ENCODE data around the gene DDOST. TPM values are rescaled to one million over a fixed set of nuclear protein-coding genes. Genes with fewer than 3 reads are reported as not detected.
A peak's percentile ranks its signal among the peaks of the same experiment; 100 is the strongest.

DDOST gene
- total RNA-seq, 4 donors from 2014 or later, result 70.3 to 157 (median 105) TPM

DNA sequence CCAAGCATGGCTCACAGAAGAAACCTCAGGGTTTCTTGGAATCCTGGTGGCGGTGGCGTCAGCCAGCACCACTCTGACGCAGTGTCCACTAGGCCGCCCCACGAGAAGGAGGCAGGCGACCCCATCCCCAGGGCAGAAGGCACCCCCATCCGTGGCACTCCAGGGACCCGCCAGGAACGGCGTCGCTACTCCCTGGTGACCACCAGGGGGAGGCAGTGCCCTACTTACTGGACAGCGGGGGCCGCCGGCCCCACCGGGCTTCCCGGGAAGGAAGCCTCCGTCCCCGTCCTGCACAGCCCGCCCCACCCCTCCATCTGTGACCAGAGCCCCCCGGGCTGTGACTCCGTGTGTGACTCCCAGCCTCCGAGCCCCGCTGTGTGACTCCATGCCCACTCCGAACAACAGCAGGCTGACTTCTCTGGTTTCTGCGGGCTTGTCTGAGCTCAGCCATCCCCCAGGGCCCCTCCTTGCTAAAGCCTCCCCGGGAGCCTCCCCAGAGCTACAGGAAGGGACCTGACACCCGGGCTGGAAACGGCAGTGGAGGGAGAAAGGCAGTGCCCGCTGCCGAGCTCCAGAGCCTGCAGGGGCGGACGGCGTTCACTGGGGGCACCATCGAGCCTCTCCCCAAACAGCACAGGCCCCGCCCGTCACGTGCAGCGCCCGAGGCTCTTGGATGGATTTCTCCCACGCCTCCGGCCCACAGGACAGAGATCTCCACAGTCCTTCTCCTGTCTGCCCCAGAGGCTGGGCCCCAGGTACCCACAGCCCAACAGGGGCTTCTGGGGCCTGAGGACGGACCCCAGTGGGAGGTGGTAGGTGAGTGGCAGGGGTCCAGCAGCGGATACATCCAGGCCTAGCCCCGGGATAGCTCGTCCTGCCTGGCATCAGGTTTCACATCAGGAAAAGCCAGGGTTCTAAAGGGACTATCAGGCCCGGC lies 35.5 kb upstream of the DDOST start:
- in situ Hi-C loops (cut with MboI; ENCODE audit: low pct_ligation_motif_present in 1 of 4, low pct_unique_long_range_greater_than_20kb in 1 of 4, low sequenced_read_pairs in 3 of 4) (loop anchor here (10.0 to 25.0 kb wide), 3 partner anchors 491 to 516 kb away; partner anchors contain the start of gene EIF4G3 (in 1 of the 4)), intact Hi-C loops (cut with DNase I; ENCODE audit: low total_unique reads) (loop anchor here (5.0 kb wide), 1 partner anchor 501 kb away; no protein-coding TSS in a partner anchor)
- Histone ChIP-seq H3K27ac (peak overlapping the region; percentile 63 to 84 (median 82)), H3K9me3 (no peaks in the 10 kb centered on the region), H3K4me1 (peaks cover 0 to 12% (median 6%) of the 10 kb centered on the region in 4 donors), H3K4me3 (peak overlapping the region; percentile 46 to 65 (median 52)), H3K36me3 (no peaks in the 10 kb centered on the region), H3K27me3 (no peaks in the 10 kb centered on the region)
- DNase-seq, result peak; percentile 84
- 4% methylated on average over 31 of the region's 46 CpGs; no CpG with 5 or more reads in 1 of the 2 donors for WGBS, 2 donors (ENCODE audit: low coverage in 1 of 2)
- TF ChIP-seq, protein P1, sequence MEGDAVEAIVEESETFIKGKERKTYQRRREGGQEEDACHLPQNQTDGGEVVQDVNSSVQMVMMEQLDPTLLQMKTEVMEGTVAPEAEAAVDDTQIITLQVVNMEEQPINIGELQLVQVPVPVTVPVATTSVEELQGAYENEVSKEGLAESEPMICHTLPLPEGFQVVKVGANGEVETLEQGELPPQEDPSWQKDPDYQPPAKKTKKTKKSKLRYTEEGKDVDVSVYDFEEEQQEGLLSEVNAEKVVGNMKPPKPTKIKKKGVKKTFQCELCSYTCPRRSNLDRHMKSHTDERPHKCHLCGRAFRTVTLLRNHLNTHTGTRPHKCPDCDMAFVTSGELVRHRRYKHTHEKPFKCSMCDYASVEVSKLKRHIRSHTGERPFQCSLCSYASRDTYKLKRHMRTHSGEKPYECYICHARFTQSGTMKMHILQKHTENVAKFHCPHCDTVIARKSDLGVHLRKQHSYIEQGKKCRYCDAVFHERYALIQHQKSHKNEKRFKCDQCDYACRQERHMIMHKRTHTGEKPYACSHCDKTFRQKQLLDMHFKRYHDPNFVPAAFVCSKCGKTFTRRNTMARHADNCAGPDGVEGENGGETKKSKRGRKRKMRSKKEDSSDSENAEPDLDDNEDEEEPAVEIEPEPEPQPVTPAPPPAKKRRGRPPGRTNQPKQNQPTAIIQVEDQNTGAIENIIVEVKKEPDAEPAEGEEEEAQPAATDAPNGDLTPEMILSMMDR (IDR thresholded peaks at IDR 0.05), result peak; percentile 85 to 97 (median 91)
- peak in 1 of 3 donors; percentile 25 for TF ChIP-seq POLR2AphosphoS5 (IDR thresholded peaks at IDR 0.05)
- no peak for TF ChIP-seq EP300 (IDR thresholded peaks at IDR 0.05; ENCODE audit: low read depth)

DNA sequence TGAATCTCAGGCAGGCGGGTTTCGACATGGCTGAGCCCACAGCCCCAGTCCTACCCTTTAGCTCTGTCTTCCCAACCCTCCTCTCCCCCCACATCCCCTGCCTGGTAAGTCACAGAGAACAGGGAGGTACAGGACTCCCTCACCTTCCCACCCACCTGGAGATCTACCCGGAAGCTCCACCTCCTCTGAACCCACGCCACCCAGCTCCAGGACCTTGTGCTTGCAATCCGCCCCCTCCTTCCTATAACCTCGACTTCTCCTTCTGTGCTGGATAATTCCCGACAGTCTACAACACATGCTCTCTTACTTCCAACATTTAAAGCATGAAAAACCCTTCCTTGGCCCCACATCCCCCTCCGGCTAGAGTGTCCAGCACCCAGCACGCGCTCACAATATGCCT lies 34.3 kb upstream of the DDOST start:
- TF ChIP-seq EP300 (IDR thresholded peaks at IDR 0.05; ENCODE audit: low read depth), result no peak
- no peak for TF ChIP-seq POLR2AphosphoS5 (IDR thresholded peaks at IDR 0.05)
- TF ChIP-seq, protein P1 (IDR thresholded peaks at IDR 0.05), result no peak
- no peak for TF ChIP-seq POLR2A (IDR thresholded peaks at IDR 0.05)

DNA sequence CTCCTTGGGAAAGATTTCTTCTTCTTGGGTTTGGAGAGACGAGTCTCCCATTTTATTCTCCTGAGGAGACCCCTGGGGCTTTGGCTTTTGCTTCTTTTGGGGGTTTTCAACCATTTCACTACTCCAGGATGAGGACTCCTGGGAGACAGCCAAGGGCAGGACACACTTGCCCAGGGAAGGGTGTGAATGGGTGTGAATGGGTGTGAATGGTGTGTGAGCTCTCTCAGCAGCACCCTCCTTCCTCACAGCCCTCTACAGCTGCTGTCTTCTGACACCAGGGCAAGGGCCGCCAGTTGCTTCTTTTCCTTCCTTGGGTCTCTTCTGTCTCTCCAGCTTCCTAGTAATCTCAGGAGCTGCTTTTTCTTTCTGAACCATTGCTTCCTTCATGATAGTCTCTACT lies 32.5 kb upstream of the DDOST start:
- no peaks in the 10 kb centered on the region for H3K36me3 ChIP-seq
- H3K27ac ChIP-seq, result no peak overlapping the region
- H3K9me3 ChIP-seq, result no peaks in the 10 kb centered on the region
- peaks cover 0 to 12% (median 6%) of the 10 kb centered on the region in 4 donors for H3K4me1 ChIP-seq
- no peak overlapping the region for H3K4me3 ChIP-seq
- 79% methylated on average over 2 of the region's 2 CpGs; no CpG with 5 or more reads in 1 of the 2 donors for WGBS, 2 donors (ENCODE audit: low coverage in 1 of 2)
- intact Hi-C loops (cut with DNase I; ENCODE audit: low total_unique reads), result no loop called here
- in situ Hi-C loops (cut with MboI; ENCODE audit: low pct_ligation_motif_present in 1 of 4, low pct_unique_long_range_greater_than_20kb in 1 of 4, low sequenced_read_pairs in 3 of 4), result loop anchor here (10.0 to 25.0 kb wide), 3 partner anchors 494 to 519 kb away; partner anchors contain the start of gene EIF4G3 (in 1 of the 4)
- H3K27me3 ChIP-seq, result no peaks in the 10 kb centered on the region
- no peak for DNase-seq
- TF ChIP-seq POLR2A (IDR thresholded peaks at IDR 0.05) (no peak), EP300 (IDR thresholded peaks at IDR 0.05; ENCODE audit: low read depth) (no peak), POLR2AphosphoS5 (IDR thresholded peaks at IDR 0.05) (no peak)
- TF ChIP-seq, protein P1 (IDR thresholded peaks at IDR 0.05), result no peak

More for the DNA sequence above, 34.3 kb upstream of the DDOST start:
- Histone ChIP-seq H3K4me3 (no peak overlapping the region), H3K27ac (no peak overlapping the region), H3K9me3 (no peaks in the 10 kb centered on the region), H3K4me1 (peaks cover 0 to 12% (median 6%) of the 10 kb centered on the region in 4 donors), H3K36me3 (no peaks in the 10 kb centered on the region), H3K27me3 (no peaks in the 10 kb centered on the region)
- intact Hi-C loops (cut with DNase I; ENCODE audit: low total_unique reads), result loop anchor here (5.0 kb wide), 1 partner anchor 502 kb away; no protein-coding TSS in a partner anchor
- DNase-seq, result no peak
- WGBS, 2 donors (ENCODE audit: low coverage in 1 of 2), result 80 to 81% methylated on average over 8 to 10 of the region's 10 CpGs
- in situ Hi-C loops (cut with MboI; ENCODE audit: low pct_ligation_motif_present in 1 of 4, low pct_unique_long_range_greater_than_20kb in 1 of 4, low sequenced_read_pairs in 3 of 4), result loop anchor here (10.0 to 25.0 kb wide), 3 partner anchors 492 to 517 kb away; partner anchors contain the start of gene EIF4G3 (in 1 of the 4)

DNA sequence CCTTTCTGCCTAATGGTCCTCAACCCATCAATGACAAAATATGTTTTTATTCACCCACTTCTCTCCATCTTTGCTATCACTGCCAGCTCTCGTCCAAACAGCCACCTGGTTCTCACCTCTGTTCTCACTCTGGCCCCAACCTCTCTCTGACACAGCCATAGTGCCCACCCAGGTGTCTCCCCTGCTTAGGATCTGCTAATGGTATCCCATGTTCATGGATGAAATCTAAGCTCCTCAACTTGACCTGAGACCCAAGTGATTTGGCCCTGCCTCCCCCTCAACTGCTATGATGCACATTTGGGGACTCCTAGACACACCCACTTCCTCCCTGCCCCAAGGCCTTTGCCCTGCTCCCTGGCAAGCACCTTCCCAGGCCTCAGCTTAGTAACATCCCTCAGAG lies 30.7 kb upstream of the DDOST start:
- Histone ChIP-seq H3K27ac (no peak overlapping the region), H3K27me3 (no peaks in the 10 kb centered on the region), H3K4me1 (peaks cover 0 to 7% (median 5%) of the 10 kb centered on the region in 4 donors), H3K36me3 (no peaks in the 10 kb centered on the region), H3K4me3 (no peak overlapping the region), H3K9me3 (no peaks in the 10 kb centered on the region)
- intact Hi-C loops (cut with DNase I; ENCODE audit: low total_unique reads) (no loop called here), in situ Hi-C loops (cut with MboI; ENCODE audit: low pct_ligation_motif_present in 1 of 4, low pct_unique_long_range_greater_than_20kb in 1 of 4, low sequenced_read_pairs in 3 of 4) (loop anchor here (10.0 to 25.0 kb wide), 3 partner anchors 495 to 520 kb away; partner anchors contain the start of gene EIF4G3 (in 1 of the 4))
- TF ChIP-seq, protein P1 (IDR thresholded peaks at IDR 0.05), result no peak
- no peak for TF ChIP-seq POLR2A (IDR thresholded peaks at IDR 0.05)
- TF ChIP-seq POLR2AphosphoS5 (IDR thresholded peaks at IDR 0.05), result no peak
- no peak for TF ChIP-seq EP300 (IDR thresholded peaks at IDR 0.05; ENCODE audit: low read depth)
- 71 to 100% methylated on average over 1 of the region's 1 CpG for WGBS, 2 donors (ENCODE audit: low coverage in 1 of 2)
- DNase-seq, result no peak

All from transverse colon (tissue), 4 donors.